ENCODE measurements around the gene FANCM. TPM values are rescaled to one million over a fixed set of nuclear protein-coding genes. Genes with fewer than 3 reads are reported as not detected.
A peak's percentile ranks its signal among the peaks of the same experiment; 100 is the strongest.

Gene FANCM
- 3.9 and 6.8 TPM in 2 replicates for total RNA-seq
- 0.63 TPM for polyA plus RNA-seq (2012)

GRCh38 chr14:45135659-45136395 lies at the start of gene FANCM:
TSS of gene FANCM (plus strand) at chr14:45135930. CDS start at chr14:45136032, 102 bp downstream.
- peak; percentile 98 for DNase-seq (ENCODE audit: low read depth)

GRCh38 chr14:45089813-45090212 lies 45.9 kb upstream of the FANCM start:
- DNase-seq (ENCODE audit: low read depth): no peak

- no peak for DNase-seq (ENCODE audit: low read depth)
Observed at GRCh38 chr14:45091710-45092109, 44.0 kb upstream of the FANCM start.

- no peak for DNase-seq (ENCODE audit: low read depth)
Observed at GRCh38 chr14:45094275-45094674, 41.5 kb upstream of the FANCM start.

- DNase-seq (ENCODE audit: low read depth): no peak
Observed at GRCh38 chr14:45095143-45095542, 40.6 kb upstream of the FANCM start.

- DNase-seq (ENCODE audit: low read depth): no peak
Observed at GRCh38 chr14:45096218-45096617, 39.5 kb upstream of the FANCM start.

GRCh38 chr14:45103806-45104205 lies 31.9 kb upstream of the FANCM start:
- no peak for DNase-seq (ENCODE audit: low read depth)

- no peak for DNase-seq (ENCODE audit: low read depth)
Observed at GRCh38 chr14:45104561-45104960, 31.2 kb upstream of the FANCM start.

GRCh38 chr14:45112896-45113781 lies 22.6 kb upstream of the FANCM start:
- DNase-seq (ENCODE audit: low read depth): no peak

- no peak for DNase-seq (ENCODE audit: low read depth)
Observed at GRCh38 chr14:45114327-45114726, 21.4 kb upstream of the FANCM start.

GRCh38 chr14:45118594-45118993 lies 17.1 kb upstream of the FANCM start:
- no peak for DNase-seq (ENCODE audit: low read depth)

GRCh38 chr14:45120096-45120495 lies 15.6 kb upstream of the FANCM start:
- DNase-seq (ENCODE audit: low read depth): no peak

GRCh38 chr14:45123271-45123670 lies 12.5 kb upstream of the FANCM start:
- no peak for DNase-seq (ENCODE audit: low read depth)

- DNase-seq (ENCODE audit: low read depth): no peak
Observed at GRCh38 chr14:45125754-45126153, 10.0 kb upstream of the FANCM start.

GRCh38 chr14:45128963-45129629 lies 6.6 kb upstream of the FANCM start:
- DNase-seq (ENCODE audit: low read depth): no peak

- peak; percentile 8 for DNase-seq (ENCODE audit: low read depth)
Observed at GRCh38 chr14:45133683-45134050, 2.1 kb upstream of the FANCM start.

- DNase-seq (ENCODE audit: low read depth): peak; percentile 99
Observed at GRCh38 chr14:45134051-45134958, 1.4 kb upstream of the FANCM start, which contains the start of gene FKBP3. TSS of gene FKBP3 (minus strand) at chr14:45134481. CDS start at chr14:45134456, 25 bp downstream.

GRCh38 chr14:45135156-45135555 lies 574 bp upstream of the FANCM start:
- DNase-seq (ENCODE audit: low read depth): no peak

GRCh38 chr14:45136399-45136798 lies 669 bp downstream of the FANCM start:
- no peak for DNase-seq (ENCODE audit: low read depth)

- no peak for DNase-seq (ENCODE audit: low read depth)
Observed at GRCh38 chr14:45140661-45141187, 5.0 kb downstream of the FANCM start.
